Osteoblast (primary cell): ENCODE results near the gene RALA. TPM values are rescaled to one million over a fixed set of nuclear protein-coding genes. Genes with fewer than 3 reads are reported as not detected.

Experiments
- DNase-seq: peaks from one replicate; pipeline ENCODE4 v3.0.0; 2011; ENCODE audit warnings: low spot score, mixed read lengths; ENCODE audit not compliant: insufficient read length; ENCODE audit errors: missing footprints
- H2AFZ ChIP-seq: 2 replicates; pipeline ENCODE4 v1.6.0; 2011; ENCODE audit warnings: mild to moderate bottlenecking, low read length
- H3K27ac ChIP-seq: 2 replicates; pipeline ENCODE4 v1.5.1; 2011; ENCODE audit warnings: mild to moderate bottlenecking, low read depth, low read length, moderate library complexity
- H3K27me3 ChIP-seq: 2 replicates; pipeline ENCODE4 v1.6.0; 2012; ENCODE audit warnings: mild to moderate bottlenecking, control low read depth, inconsistent platforms, low read length, moderate library complexity; ENCODE audit not compliant: insufficient read depth
- H3K36me3 ChIP-seq: 2 replicates; pipeline ENCODE4 v1.5.1; 2011; ENCODE audit warnings: mild to moderate bottlenecking, low read length, control low read depth, moderate library complexity; ENCODE audit not compliant: insufficient read depth
- H3K4me1 ChIP-seq: 2 replicates; pipeline ENCODE4 v1.5.1; 2011; ENCODE audit warnings: mild to moderate bottlenecking, low read length, control low read depth, moderate library complexity; ENCODE audit not compliant: insufficient read depth
- H3K4me2 ChIP-seq: 2 replicates; pipeline ENCODE4 v1.6.0; 2011; ENCODE audit warnings: mild to moderate bottlenecking, low read length; ENCODE audit not compliant: insufficient read depth
- H3K4me3 ChIP-seq: fragments of 200-600 bp; sonication (generic); 3 replicates; pipeline ENCODE4 v1.5.1; 2012; ENCODE audit warnings: mild to moderate bottlenecking, low read length, inconsistent platforms; ENCODE audit not compliant: insufficient read depth
- H3K79me2 ChIP-seq: 2 replicates; pipeline ENCODE4 v1.6.0; 2012; ENCODE audit warnings: mild to moderate bottlenecking, low read length, control low read depth, inconsistent platforms; ENCODE audit not compliant: insufficient read depth
- H3K9me3 ChIP-seq: 2 replicates; pipeline ENCODE4 v1.5.1; 2011; ENCODE audit warnings: low read depth, low read length, control low read depth
- H4K20me1 ChIP-seq: 2 replicates; pipeline ENCODE4 v1.6.0; 2012; ENCODE audit warnings: mild to moderate bottlenecking, low read length, control low read depth; ENCODE audit not compliant: insufficient read depth
- total RNA-seq: library from RNA; depleted of rRNA; stranded (reverse); fragments of >200 nt; gene quantifications from 2 replicates; pipeline ENCODE4 v1.2.3, GENCODE V29; 2012
- TF ChIP-seq, protein P1 (sequence below): IDR thresholded peaks from 2 replicates; pipeline ENCODE4 v1.5.1; 2011; ENCODE audit warnings: mild to moderate bottlenecking, low read depth, low read length, moderate library complexity; ENCODE audit errors: extremely low read depth

RALA gene, protein sequence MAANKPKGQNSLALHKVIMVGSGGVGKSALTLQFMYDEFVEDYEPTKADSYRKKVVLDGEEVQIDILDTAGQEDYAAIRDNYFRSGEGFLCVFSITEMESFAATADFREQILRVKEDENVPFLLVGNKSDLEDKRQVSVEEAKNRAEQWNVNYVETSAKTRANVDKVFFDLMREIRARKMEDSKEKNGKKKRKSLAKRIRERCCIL
- total RNA-seq: 38.4 and 44.5 TPM in 2 replicates

DNA sequence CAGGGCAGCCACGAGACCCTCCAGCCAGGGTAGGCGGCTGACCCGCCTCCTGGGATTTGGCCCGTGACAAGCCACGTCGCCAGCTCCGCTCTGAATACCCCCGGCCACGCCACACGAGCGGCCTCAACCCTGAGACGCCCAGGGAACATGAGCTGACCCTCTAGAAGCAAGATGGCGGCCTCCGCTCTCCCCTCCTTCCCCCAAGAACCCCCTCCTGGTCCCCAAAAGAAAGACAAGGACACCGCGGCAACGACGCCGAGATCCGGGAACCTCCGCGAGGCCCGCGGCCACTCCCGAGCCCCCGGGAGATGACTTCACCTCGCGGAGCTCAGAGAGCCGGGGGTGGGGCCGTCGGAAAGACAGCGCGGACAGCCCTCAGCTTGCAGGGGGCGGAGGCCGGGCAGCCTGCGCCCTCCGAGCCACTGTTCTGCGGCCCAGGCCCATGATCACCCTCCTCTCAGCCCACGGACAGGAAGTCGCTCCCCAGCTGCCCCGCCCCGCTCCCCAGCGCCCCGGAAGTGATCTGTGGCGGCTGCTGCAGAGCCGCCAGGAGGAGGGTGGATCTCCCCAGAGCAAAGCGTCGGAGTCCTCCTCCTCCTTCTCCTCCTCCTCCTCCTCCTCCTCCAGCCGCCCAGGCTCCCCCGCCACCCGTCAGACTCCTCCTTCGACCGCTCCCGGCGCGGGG, at the start of gene RALA:
TSS of gene RALA (plus strand) at position 526 of the 685 bp plus-strand sequence. CDS start 63,096 bp downstream, outside the sequence.
- TF ChIP-seq, protein P1, sequence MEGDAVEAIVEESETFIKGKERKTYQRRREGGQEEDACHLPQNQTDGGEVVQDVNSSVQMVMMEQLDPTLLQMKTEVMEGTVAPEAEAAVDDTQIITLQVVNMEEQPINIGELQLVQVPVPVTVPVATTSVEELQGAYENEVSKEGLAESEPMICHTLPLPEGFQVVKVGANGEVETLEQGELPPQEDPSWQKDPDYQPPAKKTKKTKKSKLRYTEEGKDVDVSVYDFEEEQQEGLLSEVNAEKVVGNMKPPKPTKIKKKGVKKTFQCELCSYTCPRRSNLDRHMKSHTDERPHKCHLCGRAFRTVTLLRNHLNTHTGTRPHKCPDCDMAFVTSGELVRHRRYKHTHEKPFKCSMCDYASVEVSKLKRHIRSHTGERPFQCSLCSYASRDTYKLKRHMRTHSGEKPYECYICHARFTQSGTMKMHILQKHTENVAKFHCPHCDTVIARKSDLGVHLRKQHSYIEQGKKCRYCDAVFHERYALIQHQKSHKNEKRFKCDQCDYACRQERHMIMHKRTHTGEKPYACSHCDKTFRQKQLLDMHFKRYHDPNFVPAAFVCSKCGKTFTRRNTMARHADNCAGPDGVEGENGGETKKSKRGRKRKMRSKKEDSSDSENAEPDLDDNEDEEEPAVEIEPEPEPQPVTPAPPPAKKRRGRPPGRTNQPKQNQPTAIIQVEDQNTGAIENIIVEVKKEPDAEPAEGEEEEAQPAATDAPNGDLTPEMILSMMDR: no peak
- Histone ChIP-seq H3K27ac (peak within 1 kb of the TSS; percentile 98), H2AFZ (peak within 1 kb of the TSS; percentile 75), H3K4me2 (peak within 1 kb of the TSS; percentile 96), H3K4me3 (peak within 1 kb of the TSS; percentile 84), H4K20me1 (peaks cover 18% of the 10 kb centered on the region), H3K27me3 (no peaks in the 10 kb centered on the region), H3K79me2 (peaks cover 48% of the 10 kb centered on the region), H3K9me3 (no peaks in the 10 kb centered on the region), H3K4me1 (peaks cover 46% of the 10 kb centered on the region), H3K36me3 (no peaks in the 10 kb centered on the region)
- DNase-seq: peak; percentile 96

DNA sequence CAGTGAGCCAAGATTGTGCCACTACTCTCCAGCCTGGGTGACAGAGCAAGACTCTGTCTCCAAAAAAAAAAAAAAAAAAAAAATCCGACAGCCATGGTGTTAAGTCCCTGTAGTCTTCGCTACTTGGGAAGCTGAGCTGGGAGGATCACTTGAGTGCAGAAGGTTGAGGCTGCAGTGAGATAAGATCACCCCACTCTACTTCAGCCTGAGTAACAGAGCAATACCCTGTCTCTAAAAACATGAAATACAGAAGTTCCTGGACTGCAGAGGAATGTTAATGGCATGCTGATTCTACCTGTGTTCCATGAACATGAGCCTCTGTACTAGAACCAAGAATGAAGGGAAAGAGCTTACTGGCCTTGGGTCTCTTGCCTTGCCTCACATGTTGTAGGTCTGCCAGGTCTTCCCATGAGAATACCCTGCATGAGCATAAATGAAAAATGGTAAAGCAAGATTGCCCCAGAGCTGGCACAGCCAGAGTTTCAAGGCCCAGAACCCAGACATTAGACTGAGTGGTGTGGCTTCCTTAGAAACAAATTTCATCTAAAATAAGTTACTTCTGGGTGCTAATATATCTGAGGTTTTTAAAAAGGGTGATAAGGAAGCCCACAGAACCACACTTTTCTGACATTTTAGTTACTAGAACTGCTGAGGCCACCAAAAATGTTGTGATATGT, 48.6 kb upstream of the RALA start:
- TF ChIP-seq, protein P1: no peak
- no peaks in the 10 kb centered on the region for H3K9me3 ChIP-seq
- no peaks in the 10 kb centered on the region for H3K4me1 ChIP-seq
- no peak overlapping the region for H3K4me3 ChIP-seq
- peaks cover 2% of the 10 kb centered on the region for H3K79me2 ChIP-seq
- no peaks in the 10 kb centered on the region for H3K27me3 ChIP-seq
- DNase-seq: no peak
- no peak overlapping the region for H3K27ac ChIP-seq
- H3K36me3 ChIP-seq: peaks cover 26% of the 10 kb centered on the region
- no peak overlapping the region for H2AFZ ChIP-seq
- H3K4me2 ChIP-seq: no peak overlapping the region
- H4K20me1 ChIP-seq: no peaks in the 10 kb centered on the region

DNA sequence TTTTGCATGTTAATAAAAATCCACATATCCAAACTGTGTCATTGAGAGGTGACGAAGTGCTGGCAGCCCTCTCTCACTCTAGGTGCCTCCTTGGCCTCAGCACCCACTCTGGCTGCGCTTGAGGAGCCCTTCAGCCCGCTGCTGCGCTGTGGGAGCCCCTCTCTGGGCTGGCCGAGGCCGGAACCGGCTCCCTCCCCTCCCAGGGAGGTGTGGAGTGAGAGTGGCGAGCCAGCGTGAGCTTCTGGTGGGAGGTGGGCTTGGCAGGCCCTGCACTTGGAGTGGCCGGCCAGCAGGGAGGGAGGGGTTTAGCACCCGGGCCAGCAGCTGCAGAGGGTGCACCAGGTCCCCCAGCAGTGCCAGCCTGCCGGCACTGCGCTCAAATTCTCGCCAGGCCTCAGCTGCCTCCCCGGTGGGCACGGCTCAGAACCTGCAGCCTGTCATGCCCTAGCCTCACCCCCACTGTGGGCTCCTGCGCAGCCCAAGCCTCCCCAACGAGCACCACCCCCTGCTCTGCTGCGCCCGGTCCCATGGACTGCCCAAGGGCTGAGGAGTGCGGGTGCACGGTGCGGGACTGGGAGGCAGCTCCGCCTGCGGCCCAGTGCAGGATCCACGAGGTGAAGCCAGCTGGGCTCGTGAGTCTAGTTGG, 46.0 kb upstream of the RALA start:
- Histone ChIP-seq H3K36me3 (peaks cover 13% of the 10 kb centered on the region), H2AFZ (no peak overlapping the region), H3K4me3 (no peak overlapping the region), H3K27me3 (no peaks in the 10 kb centered on the region), H3K27ac (no peak overlapping the region), H3K9me3 (no peaks in the 10 kb centered on the region), H3K4me2 (no peak overlapping the region), H4K20me1 (no peaks in the 10 kb centered on the region), H3K4me1 (no peaks in the 10 kb centered on the region), H3K79me2 (no peaks in the 10 kb centered on the region)
- TF ChIP-seq, protein P1: no peak
- no peak for DNase-seq
